PFSK-1 (cell line): ENCODE data around the gene DIS3L.

Experiments used
- FOXP2 ChIP-seq: optimal IDR thresholded peaks from 2 replicates; pipeline ENCODE3; 2011; ENCODE audit warnings: borderline replicate concordance, control low read depth, inconsistent platforms; ENCODE audit not compliant: insufficient read depth; ENCODE audit errors: extremely low read length, extremely low read depth
- POLR2AphosphoS5 ChIP-seq: IDR thresholded peaks from 2 replicates; pipeline ENCODE4 v1.6.1; 2012; ENCODE audit warnings: low read depth, mild to moderate bottlenecking, control low read depth, low read length, moderate library complexity
- SIN3A ChIP-seq: IDR thresholded peaks from 2 replicates; pipeline ENCODE4 v1.6.1; 2012; ENCODE audit warnings: mild to moderate bottlenecking, low read length, moderate library complexity, borderline replicate concordance; ENCODE audit not compliant: insufficient read depth
- TAF1 ChIP-seq: IDR thresholded peaks from 2 replicates; pipeline ENCODE4 v1.6.1; 2012; ENCODE audit warnings: low read length, control low read depth, borderline replicate concordance; ENCODE audit not compliant: insufficient read depth
- TF ChIP-seq, protein P1 (sequence below), 2 experiments: IDR thresholded peaks; 2 replicates each; pipeline versions ENCODE4 v1.6.1 to v1.8.0; 2011 to 2012; ENCODE audit warnings: low read depth in 2 of 2, low read length in 2 of 2, control low read depth in 1 of 2, inconsistent platforms in 1 of 2, mild to moderate bottlenecking in 1 of 2, moderate library complexity in 1 of 2; ENCODE audit not compliant: insufficient read depth in 1 of 2

The DIS3L gene

DNA sequence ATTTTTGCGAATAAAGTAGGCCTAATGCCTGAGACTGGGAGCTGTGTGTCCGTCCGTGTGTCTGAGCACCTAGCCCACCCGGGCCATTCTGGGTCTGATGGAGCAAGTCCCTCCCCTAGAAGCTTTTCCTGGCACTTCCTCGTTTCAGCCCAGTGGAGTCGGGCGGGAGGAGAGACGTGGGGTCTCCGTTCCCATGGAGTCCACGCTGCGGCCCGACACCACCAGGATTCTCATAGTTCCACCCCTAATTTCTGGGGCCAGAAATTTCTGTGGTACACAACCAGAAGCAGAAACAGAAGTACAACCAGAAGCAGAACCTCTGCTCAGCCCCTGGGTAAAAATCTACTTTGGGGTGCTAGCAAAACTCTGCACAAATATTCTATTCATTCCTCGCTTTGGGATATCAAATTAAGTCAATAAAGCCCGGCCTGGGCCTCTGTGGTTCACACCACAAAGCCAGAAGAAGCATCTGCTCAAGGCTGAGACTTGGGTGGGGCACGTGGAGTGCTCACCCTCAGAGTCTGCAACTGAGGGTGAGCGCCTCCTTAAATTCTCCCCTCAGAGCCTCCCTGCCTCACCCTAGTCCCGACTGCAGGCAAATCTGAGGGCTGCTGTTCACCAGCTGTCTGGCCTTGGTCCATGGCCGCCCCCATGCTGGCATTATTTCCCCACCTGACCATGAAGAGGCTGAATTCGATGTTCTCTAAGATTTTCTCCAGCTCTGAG lies 38.3 kb upstream of the DIS3L start:
- TF ChIP-seq FOXP2 (no peak), TAF1 (no peak), SIN3A (no peak), POLR2AphosphoS5 (no peak)
- TF ChIP-seq, protein P1, sequence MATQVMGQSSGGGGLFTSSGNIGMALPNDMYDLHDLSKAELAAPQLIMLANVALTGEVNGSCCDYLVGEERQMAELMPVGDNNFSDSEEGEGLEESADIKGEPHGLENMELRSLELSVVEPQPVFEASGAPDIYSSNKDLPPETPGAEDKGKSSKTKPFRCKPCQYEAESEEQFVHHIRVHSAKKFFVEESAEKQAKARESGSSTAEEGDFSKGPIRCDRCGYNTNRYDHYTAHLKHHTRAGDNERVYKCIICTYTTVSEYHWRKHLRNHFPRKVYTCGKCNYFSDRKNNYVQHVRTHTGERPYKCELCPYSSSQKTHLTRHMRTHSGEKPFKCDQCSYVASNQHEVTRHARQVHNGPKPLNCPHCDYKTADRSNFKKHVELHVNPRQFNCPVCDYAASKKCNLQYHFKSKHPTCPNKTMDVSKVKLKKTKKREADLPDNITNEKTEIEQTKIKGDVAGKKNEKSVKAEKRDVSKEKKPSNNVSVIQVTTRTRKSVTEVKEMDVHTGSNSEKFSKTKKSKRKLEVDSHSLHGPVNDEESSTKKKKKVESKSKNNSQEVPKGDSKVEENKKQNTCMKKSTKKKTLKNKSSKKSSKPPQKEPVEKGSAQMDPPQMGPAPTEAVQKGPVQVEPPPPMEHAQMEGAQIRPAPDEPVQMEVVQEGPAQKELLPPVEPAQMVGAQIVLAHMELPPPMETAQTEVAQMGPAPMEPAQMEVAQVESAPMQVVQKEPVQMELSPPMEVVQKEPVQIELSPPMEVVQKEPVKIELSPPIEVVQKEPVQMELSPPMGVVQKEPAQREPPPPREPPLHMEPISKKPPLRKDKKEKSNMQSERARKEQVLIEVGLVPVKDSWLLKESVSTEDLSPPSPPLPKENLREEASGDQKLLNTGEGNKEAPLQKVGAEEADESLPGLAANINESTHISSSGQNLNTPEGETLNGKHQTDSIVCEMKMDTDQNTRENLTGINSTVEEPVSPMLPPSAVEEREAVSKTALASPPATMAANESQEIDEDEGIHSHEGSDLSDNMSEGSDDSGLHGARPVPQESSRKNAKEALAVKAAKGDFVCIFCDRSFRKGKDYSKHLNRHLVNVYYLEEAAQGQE (IDR thresholded peaks at IDR 0.05; ENCODE audit: insufficient read depth in 1 of 2, low read depth in 2 of 2, low read length in 2 of 2), result no peak

DNA sequence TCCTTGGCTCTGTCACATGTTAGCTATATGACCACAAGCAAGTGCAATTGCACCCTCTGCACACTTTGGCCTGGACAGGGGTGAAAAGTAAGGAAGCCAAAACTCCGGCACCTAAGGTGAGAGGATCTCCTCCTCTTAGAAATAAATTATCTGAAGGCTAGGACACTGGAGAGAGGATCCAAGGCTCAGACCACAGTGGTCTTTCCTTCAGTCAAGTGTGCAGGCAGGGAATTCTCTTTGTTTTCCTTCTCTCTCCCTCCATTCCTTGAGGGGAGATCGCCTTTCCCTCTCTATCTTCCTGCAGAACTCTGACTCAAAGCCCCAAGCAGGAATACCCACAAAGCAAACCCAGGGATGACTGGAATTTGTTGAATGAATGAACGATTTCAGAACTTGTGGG lies 36.7 kb upstream of the DIS3L start:
- no peak for TF ChIP-seq TAF1
- TF ChIP-seq POLR2AphosphoS5, result no peak
- no peak for TF ChIP-seq SIN3A
- TF ChIP-seq, protein P1 (IDR thresholded peaks at IDR 0.05; ENCODE audit: insufficient read depth in 1 of 2, low read depth in 2 of 2, low read length in 2 of 2), result no peak
- TF ChIP-seq FOXP2, result no peak

DNA sequence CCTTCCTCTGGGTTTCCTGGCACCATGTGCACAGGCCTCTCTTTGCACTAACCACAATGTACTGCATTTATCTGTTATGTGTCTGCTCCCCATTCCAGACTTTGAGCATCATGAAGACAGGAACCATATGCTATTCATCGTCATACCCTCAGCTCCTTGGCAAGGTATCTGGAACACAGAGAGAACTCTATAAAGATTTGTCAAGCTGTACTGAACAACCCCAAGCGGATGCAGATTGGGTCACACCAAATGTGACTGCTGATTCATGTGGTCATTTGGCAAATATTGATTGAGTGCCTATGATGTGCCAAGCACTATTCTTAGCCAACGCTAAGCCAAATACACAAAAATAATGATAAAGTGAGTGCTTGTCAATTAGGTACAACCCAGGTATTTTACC lies 32.3 kb upstream of the DIS3L start:
- TF ChIP-seq SIN3A, result no peak
- TF ChIP-seq POLR2AphosphoS5, result no peak
- TF ChIP-seq FOXP2, result no peak
- TF ChIP-seq TAF1, result no peak
- TF ChIP-seq, protein P1 (IDR thresholded peaks at IDR 0.05; ENCODE audit: insufficient read depth in 1 of 2, low read depth in 2 of 2, low read length in 2 of 2), result no peak

DNA sequence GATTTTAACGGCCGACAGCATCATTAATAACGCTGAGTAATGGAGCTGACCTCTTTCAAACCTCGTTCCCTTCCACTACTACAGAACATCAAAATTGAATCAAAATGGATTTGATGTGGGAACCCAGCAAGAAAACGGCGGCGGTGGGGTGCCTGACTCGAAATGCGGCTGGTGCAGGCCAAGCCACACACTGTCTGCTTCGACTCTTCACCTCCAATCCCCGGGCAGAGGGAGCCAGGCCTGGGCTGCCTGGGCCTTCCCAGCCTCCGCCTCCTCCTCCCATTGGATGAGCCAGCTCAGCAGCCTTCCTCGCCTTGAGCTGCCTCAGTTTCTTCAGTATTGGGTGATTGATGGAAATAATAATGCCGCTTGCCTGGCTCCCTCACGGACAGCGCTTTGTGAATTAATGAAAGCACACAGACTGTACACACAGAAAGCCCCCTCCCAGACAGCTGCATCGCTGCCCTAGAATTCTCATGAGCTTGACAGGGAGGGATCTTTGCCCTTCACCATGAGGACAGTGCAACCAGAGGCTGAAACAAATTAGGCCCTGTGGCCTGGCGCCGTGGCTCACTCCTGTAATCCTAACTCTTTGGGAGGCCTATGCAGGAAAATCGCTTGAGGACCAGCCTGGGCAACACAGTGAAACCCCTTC lies 28.4 kb upstream of the DIS3L start:
- TF ChIP-seq SIN3A (no peak), FOXP2 (no peak), TAF1 (no peak), POLR2AphosphoS5 (no peak)
- TF ChIP-seq, protein P1 (IDR thresholded peaks at IDR 0.05; ENCODE audit: insufficient read depth in 1 of 2, low read depth in 2 of 2, low read length in 2 of 2), result no peak
